Measurements from ENCODE around the gene SHISA5. TPM values are rescaled to one million over a fixed set of nuclear protein-coding genes. Genes with fewer than 3 reads are reported as not detected.
A peak's percentile ranks its signal among the peaks of the same experiment; 100 is the strongest.

Gene SHISA5
- total RNA-seq, 1 experiment from 2014 or later, result 195 TPM

DNA sequence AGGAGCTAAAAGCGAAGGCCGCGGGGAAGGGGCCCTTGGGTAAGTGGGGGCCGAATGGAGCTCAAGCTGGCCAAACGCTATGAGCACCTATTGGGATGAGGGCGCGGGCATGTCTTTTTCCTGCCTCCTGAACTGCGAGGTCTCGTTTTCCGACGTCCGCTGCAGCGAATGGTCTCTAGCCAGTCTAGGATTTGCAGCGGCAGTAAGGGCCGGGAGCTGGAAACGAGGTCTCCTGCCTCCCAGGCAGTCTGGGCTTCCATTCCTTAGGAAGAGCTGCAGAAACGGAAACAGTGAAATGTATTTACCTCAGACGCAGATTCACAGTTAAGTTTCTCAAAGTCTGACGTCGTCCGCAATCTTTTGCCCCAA lies 63.4 kb downstream of the SHISA5 start:
- Histone ChIP-seq H3K27me3 (ENCODE audit: control insufficient read depth, insufficient read depth, low read length) (no peaks in the 10 kb centered on the region), H3K36me3 (replicated peaks; ENCODE audit: control insufficient read depth, insufficient read depth, low read length) (peaks cover 12% of the 10 kb centered on the region), H3K4me3 (ENCODE audit: insufficient read depth, low read depth, low read length) (peak overlapping the region; percentile 91)
- DNase-seq, result peak; percentile 45

DNA sequence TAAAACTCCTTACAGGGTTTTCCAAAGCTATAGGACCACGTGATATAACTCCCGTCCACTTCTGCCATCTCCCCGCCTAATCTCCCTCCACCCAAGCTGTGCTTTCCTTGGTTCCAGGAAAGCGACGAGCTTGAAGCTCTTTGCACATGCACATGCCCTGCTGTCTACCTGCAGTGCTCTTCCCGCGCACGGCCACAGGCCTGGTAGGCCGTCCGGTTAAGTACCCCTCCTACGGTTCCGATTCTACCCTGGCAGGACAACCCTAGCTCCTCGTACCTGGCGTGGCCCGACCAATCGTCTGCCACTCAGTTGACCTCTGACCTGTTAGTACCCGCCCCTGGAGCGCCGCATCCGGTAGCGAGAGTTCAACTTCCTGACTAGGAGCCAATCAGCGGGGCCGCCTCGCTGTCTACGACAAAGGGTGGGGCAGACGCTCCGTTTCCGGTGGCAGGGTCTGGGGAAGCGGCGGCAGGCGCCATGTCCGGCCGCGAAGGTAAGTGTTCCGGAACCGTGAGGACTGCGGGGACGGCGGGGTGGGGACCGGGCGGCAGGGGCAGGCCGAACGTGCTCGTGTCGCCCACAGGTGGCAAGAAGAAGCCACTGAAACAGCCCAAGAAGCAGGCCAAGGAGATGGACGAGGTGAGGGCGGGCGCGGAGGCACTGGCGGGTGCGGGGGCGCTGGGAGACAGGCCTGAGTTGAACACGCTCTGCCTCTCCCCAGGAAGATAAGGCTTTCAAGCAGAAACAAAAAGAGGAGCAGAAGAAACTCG lies 64.0 kb downstream of the SHISA5 start, which contains the start of the genes CCDC51 and TMA7:
Gene CCDC51, minus strand, starts transcription at position 300 of the 770 bp plus-strand sequence. CDS start 4,991 bp downstream, outside the sequence.
Gene TMA7, plus strand, starts transcription at position 438 of the 770 bp plus-strand sequence. Its CDS starts 40 bp downstream, at position 478.
- DNase-seq, result peak; percentile 98
- Histone ChIP-seq H3K4me3 (ENCODE audit: insufficient read depth, low read depth, low read length) (peak within 1 kb of the TSS; percentile 91), H3K36me3 (replicated peaks; ENCODE audit: control insufficient read depth, insufficient read depth, low read length) (peaks cover 12% of the 10 kb centered on the region), H3K27me3 (ENCODE audit: control insufficient read depth, insufficient read depth, low read length) (no peaks in the 10 kb centered on the region)

DNA sequence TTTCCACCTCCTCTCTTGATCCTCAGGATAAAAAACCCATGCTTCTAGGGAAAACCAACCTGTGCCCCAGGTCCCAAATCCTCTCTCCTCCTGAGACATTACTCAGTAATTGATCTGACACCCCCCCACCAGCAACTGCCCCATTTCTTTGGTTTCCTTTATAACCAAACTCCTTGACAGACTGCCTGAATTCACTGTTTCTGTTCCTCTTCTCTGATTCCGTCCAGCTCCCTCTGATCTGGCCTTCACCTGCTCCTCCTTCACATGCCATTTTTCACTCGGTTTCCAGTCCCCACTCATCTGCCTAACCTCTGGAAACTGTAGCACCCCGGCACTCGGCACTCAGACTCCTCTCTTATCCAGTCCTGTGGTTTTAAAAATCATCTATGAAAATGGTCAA lies 66.2 kb downstream of the SHISA5 start:
- no peak for DNase-seq
- H3K36me3 ChIP-seq (replicated peaks; ENCODE audit: control insufficient read depth, insufficient read depth, low read length), result peaks cover 25% of the 10 kb centered on the region
- H3K4me3 ChIP-seq (ENCODE audit: insufficient read depth, low read depth, low read length), result no peak overlapping the region
- H3K27me3 ChIP-seq (ENCODE audit: control insufficient read depth, insufficient read depth, low read length), result no peaks in the 10 kb centered on the region

DNA sequence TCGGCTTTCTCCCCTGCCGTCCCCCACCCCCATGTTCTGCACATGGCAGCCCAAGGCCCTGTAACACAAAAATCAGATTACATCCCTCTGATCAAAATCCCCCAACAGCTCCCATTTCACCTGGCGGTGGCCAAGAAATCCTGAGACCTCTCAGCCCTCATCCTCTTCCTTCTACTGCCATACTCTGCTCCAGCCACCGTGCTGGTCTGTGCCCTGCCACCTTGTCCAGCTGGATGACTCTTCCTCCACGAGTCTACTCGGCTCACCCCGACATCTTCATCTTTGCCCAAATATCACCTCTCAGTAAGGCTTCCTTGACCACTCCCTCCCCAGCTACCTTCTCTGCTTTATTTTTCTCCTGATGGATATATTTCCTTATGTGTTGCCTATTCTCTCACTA lies 67.1 kb downstream of the SHISA5 start:
- Histone ChIP-seq H3K27me3 (ENCODE audit: control insufficient read depth, insufficient read depth, low read length) (no peaks in the 10 kb centered on the region), H3K36me3 (replicated peaks; ENCODE audit: control insufficient read depth, insufficient read depth, low read length) (peaks cover 26% of the 10 kb centered on the region), H3K4me3 (ENCODE audit: insufficient read depth, low read depth, low read length) (no peak overlapping the region)
- DNase-seq, result no peak

DNA sequence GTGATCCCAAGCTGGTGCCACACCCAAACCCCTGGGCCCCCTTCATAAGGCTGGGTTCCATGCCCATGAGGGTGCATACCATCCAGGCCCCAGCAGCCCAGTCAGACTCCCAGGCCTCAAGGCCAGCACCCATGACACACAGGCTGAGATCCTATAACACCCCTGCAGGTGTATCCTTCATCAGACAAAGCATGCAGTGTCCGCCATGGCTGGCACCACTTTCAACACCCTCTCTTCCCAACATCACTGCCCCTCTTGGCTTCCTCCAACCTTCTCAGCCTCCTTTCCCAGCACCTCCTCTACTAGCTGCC lies 67.5 kb downstream of the SHISA5 start:
- Histone ChIP-seq H3K27me3 (ENCODE audit: control insufficient read depth, insufficient read depth, low read length) (no peaks in the 10 kb centered on the region), H3K36me3 (replicated peaks; ENCODE audit: control insufficient read depth, insufficient read depth, low read length) (peaks cover 22% of the 10 kb centered on the region), H3K4me3 (ENCODE audit: insufficient read depth, low read depth, low read length) (no peak overlapping the region)
- no peak for DNase-seq

DNA sequence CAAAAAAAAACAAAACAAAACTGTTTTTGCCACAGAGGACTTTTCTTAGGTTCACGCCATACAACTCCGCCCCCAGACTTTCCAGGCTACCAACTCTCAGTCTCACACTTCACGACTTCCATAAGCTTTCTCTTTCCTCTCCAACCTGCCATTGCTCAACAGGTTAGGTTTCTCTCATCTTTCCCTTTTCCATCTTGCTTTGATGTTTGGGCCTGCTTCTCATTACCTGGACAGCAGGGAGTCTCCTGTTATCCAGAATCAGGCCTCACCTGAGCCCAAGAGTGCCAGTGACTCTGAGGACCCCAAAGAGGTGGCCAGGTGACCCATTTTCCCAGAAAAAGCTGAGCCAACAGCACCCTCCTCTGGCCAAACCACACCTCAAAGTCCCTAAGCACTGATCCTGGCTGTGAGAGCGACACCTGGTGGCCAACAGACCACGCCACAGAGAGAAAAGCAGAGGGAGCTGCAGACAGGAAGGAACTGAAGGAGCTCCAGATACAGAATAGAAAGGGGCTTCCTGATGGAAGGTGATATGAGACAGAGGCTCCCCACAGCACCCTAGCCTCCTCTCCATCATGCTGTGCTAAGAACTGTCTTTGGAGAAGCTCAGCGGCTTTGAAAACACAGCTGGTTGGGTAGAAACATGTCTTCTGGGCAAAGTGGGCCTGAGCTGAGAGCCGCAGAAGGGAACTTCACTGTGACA lies 68.0 kb downstream of the SHISA5 start:
- no peaks in the 10 kb centered on the region for H3K27me3 ChIP-seq (ENCODE audit: control insufficient read depth, insufficient read depth, low read length)
- DNase-seq, result peak; percentile 92
- H3K4me3 ChIP-seq (ENCODE audit: insufficient read depth, low read depth, low read length), result no peak overlapping the region
- peaks cover 21% of the 10 kb centered on the region for H3K36me3 ChIP-seq (replicated peaks; ENCODE audit: control insufficient read depth, insufficient read depth, low read length)

DNA sequence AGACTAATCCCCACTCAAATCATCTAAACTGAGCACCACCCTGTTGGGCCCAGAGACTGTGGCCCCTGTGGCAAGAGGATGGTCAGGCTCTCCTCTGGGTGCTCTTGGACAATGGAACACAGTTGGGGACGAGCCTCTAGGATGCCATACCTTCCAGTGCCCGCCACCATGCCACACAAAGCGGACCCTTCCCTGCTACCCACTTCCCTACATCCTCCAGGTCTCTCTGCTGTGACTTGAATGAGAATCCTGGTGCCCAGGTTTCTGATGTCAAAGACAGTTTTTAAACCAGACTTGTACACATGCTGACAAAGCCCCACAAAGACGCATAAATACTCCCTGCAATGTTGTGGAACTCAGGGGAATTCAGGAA lies 68.8 kb downstream of the SHISA5 start:
- H3K27me3 ChIP-seq (ENCODE audit: control insufficient read depth, insufficient read depth, low read length), result no peaks in the 10 kb centered on the region
- no peak for DNase-seq
- H3K36me3 ChIP-seq (replicated peaks; ENCODE audit: control insufficient read depth, insufficient read depth, low read length), result peaks cover 21% of the 10 kb centered on the region
- no peak overlapping the region for H3K4me3 ChIP-seq (ENCODE audit: insufficient read depth, low read depth, low read length)

DNA sequence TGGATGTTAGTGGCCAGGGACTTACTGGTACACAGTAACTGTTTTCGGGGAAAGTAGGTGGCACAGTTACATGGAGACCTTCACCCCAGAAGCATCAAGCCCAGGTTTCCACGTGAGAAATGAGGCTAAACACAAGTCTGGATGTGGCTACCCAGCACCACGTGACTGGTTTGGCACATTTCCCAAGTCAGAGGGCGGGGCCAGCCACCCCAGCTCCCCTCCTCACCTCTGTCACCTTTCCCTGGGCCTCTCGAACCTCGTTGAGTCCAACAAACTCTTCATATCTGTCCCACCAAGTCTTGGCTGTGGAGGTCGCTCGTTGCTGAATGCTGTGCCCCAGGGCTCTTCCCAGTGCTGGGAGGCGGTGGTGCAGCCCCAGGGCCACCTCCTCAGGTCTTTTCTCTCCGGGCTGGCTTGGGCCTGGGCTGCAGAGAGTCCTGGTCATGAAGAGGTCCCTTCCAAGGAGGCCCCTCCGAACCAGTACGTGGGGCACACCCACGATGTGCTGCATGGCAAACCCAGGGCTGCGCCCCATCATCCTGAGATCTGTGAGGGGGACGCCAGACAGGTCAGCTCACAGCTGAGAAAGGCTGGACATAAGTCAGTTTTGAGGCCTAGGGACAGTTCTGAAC lies 69.3 kb downstream of the SHISA5 start:
- Histone ChIP-seq H3K27me3 (ENCODE audit: control insufficient read depth, insufficient read depth, low read length) (no peaks in the 10 kb centered on the region), H3K36me3 (replicated peaks; ENCODE audit: control insufficient read depth, insufficient read depth, low read length) (peaks cover 21% of the 10 kb centered on the region), H3K4me3 (ENCODE audit: insufficient read depth, low read depth, low read length) (no peak overlapping the region)
- no peak for DNase-seq

DNA sequence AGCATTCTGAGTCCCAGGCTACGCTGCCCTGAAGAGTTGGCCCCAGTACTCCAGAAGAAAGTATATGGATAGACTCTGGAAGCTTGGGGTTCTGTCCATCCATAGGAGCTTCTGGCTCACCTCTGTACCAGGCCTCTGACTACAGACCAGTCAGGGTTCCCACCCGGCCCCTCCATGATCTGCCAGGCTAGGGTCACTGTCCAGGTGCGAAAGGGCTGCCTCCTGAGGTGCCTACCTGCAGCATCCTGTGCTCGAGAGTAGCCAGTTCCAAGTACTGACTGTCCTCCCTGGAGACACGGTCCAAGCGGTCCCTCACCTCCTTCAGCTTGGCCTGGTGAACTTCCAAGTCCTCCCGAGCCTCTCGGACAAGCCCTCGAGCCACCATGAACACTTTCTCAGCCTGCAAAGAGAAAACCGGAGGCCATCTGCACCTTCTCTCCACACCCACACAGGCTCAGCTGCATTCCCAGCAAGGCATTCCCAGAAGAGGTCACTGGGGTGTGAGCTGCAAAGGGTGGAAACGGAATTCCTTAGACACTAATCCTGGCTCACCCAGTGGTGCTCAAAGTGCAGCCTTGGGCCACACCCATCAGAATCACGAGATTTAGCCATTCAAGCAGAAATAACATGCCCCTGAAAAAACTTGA lies 70.4 kb downstream of the SHISA5 start:
- Histone ChIP-seq H3K27me3 (ENCODE audit: control insufficient read depth, insufficient read depth, low read length) (no peaks in the 10 kb centered on the region), H3K36me3 (replicated peaks; ENCODE audit: control insufficient read depth, insufficient read depth, low read length) (peaks cover 21% of the 10 kb centered on the region), H3K4me3 (ENCODE audit: insufficient read depth, low read depth, low read length) (no peak overlapping the region)
- no peak for DNase-seq

DNA sequence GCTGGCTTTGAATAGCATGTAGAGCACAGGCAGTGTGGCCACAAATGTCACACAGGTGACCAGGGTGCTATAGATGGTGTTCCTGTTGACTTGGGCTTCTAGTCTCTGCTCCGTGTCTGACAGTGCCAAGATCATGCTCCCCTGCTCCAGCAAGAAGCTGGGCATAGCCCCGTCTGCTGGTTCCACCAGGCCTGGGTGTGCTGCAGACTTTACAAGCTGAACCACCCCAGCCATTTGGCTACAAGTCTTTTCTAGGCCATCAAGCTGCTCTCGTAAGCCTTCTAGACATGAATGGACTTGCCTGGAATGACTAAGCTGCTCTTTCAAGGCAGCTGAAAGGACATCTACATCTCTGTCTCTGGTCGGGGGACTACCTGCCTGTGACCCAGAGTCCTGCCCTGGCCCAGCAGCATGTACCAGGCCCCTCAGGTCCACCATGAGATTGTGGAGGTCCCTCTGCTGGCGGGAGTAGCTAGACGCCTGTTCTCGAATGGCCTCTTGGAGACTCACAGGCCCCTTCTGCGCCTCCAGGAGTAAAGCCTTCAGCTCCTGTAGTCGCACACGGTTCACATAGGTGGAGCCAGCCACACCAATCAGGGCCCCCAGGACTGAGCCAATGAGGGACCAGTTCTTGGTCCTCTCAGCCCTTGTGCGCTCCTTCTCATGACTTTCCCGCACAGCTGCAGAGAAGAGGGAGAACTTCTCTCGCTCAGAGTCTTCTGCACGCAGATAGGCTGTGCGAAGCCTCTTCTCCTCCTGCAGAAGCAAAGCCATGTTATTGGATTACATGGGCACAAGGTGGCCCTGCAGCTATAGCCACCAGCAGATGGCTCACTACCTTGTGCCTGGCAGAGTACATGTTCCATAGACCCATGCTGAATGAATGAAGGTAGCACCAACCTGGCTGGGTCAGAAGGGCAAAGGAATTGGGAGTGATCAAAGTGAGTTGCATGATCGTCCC lies 71.3 kb downstream of the SHISA5 start:
- DNase-seq, result peak; percentile 84
- H3K4me3 ChIP-seq (ENCODE audit: insufficient read depth, low read depth, low read length), result no peak overlapping the region
- H3K27me3 ChIP-seq (ENCODE audit: control insufficient read depth, insufficient read depth, low read length), result no peaks in the 10 kb centered on the region

DNA sequence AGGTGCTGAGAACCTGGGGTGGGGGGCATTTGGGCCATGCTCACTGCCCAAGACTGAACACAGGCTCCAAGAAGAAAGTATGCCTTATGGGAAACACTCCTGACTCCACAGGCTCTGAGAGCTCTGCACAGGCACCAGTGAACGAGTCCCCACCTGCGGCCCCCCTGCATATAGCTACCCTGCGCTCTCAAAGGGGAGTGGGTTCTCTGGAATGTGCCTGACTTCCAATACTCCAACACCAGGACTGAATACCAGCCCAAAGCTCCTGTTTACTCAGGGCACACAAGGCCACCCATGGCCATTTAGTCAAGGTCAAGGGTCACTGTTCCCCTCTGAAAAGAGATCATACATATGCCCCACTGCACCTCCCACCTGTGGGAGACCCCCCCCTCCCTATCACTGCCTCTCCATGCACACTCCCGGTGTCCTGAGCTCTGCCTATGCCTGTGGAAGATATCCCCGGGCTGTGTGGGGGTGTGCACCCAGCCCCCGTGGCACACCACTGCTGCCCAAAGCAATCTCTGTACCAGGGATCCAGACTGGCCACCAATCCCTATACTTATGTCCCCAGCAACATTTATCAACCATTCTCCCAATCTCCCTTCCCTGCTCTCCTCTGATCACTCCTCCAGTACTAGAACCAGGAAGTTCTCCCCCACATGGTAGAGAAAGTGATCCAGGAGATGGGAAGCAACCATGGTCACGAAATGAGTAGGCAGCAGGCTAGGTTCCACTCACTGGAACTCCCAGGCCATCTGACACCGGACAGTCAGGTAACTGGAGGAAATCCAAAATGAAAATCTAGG lies 72.5 kb downstream of the SHISA5 start:
- no peaks in the 10 kb centered on the region for H3K27me3 ChIP-seq (ENCODE audit: control insufficient read depth, insufficient read depth, low read length)
- H3K4me3 ChIP-seq (ENCODE audit: insufficient read depth, low read depth, low read length), result no peak overlapping the region
- DNase-seq, result no peak
- H3K36me3 ChIP-seq (replicated peaks; ENCODE audit: control insufficient read depth, insufficient read depth, low read length), result peaks cover 21% of the 10 kb centered on the region

More for the DNA sequence above, 71.3 kb downstream of the SHISA5 start:
- peaks cover 21% of the 10 kb centered on the region for H3K36me3 ChIP-seq (replicated peaks; ENCODE audit: control insufficient read depth, insufficient read depth, low read length)

DNA sequence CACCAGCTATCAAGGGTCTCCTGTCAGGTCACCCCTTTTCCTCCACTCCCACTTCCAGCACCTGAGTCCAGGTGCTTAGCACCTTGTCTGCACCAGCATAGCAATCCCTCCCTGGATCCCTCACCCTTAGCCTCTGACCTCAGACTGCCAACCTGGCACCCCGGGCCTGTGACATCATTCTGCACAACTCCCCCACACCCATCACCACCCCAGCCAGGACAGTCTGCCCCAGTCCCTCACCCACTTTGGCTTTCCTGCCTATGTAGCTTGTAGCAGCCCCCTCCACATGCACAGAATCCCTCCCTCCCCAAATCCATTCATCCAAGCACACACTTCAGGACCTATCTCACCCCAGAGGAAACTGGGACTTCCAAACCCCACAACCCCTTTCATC lies 73.3 kb downstream of the SHISA5 start:
- H3K36me3 ChIP-seq (replicated peaks; ENCODE audit: control insufficient read depth, insufficient read depth, low read length), result peaks cover 21% of the 10 kb centered on the region
- DNase-seq, result peak; percentile 28
- H3K4me3 ChIP-seq (ENCODE audit: insufficient read depth, low read depth, low read length), result no peak overlapping the region; the same call in 1 of the 2 replicates
- no peaks in the 10 kb centered on the region for H3K27me3 ChIP-seq (ENCODE audit: control insufficient read depth, insufficient read depth, low read length)

Data from H7 (cell line).